ENCODE results near the gene PRRC1. TPM values are rescaled to one million over a fixed set of nuclear protein-coding genes. Genes with fewer than 3 reads are reported as not detected.

The PRRC1 gene
- total and polyA plus RNA-seq, 2 donors from 2014 or later, result 19.8 to 55.8 TPM

DNA sequence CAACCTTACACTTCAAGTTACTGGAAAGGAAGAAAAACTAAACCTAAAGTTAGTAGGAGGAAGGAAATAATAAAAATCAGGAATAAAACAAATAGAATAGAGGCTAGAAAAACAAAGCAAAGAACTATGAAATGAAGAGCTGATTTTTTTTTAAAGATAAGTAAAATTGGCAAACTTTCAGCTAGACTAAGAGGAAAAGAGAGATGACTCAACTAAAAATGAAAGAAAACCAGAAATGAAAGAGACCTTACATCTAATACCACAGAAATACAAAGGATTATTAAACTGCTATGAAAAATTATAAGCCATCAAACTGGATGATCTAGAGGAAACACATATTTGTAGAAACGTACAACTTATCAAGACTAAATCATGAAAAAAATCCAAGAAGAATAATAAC lies 60.0 kb downstream of the PRRC1 start:
- FAIRE-seq (no peak), DNase-seq (no peak)
- no peaks in the 10 kb centered on the region for H3K4me1 ChIP-seq (ENCODE audit: control insufficient read depth in 2 of 3, insufficient read depth in 2 of 3, low read depth in 1 of 3, low read length in 3 of 3)
- no peak overlapping the region for H3K4me3 ChIP-seq (ENCODE audit: low read length in 3 of 3)
- TF ChIP-seq, protein P1, sequence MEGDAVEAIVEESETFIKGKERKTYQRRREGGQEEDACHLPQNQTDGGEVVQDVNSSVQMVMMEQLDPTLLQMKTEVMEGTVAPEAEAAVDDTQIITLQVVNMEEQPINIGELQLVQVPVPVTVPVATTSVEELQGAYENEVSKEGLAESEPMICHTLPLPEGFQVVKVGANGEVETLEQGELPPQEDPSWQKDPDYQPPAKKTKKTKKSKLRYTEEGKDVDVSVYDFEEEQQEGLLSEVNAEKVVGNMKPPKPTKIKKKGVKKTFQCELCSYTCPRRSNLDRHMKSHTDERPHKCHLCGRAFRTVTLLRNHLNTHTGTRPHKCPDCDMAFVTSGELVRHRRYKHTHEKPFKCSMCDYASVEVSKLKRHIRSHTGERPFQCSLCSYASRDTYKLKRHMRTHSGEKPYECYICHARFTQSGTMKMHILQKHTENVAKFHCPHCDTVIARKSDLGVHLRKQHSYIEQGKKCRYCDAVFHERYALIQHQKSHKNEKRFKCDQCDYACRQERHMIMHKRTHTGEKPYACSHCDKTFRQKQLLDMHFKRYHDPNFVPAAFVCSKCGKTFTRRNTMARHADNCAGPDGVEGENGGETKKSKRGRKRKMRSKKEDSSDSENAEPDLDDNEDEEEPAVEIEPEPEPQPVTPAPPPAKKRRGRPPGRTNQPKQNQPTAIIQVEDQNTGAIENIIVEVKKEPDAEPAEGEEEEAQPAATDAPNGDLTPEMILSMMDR (IDR thresholded peaks at IDR 0.05; ENCODE audit: borderline replicate concordance, extremely low read depth, insufficient read depth), result no peak
- no peak overlapping the region for H3K9ac ChIP-seq (ENCODE audit: low read length in 3 of 3)
- intact Hi-C loops (cut with DNase I), result no loop called here
- no peaks in the 10 kb centered on the region for H3K27me3 ChIP-seq (ENCODE audit: control insufficient read depth, insufficient read depth, low read length)
- H3K36me3 ChIP-seq (ENCODE audit: control insufficient read depth in 2 of 3, insufficient read depth in 3 of 3, low read length in 3 of 3), result no peaks in the 10 kb centered on the region
- peaks cover 0 to 4% (median 0%) of the 10 kb centered on the region in 3 donors for H3K9me3 ChIP-seq (ENCODE audit: control insufficient read depth in 2 of 3, insufficient read depth in 1 of 3, low read length in 3 of 3)
- no peak overlapping the region for H3K27ac ChIP-seq (ENCODE audit: low read depth in 2 of 2, low read length in 2 of 2)

DNA sequence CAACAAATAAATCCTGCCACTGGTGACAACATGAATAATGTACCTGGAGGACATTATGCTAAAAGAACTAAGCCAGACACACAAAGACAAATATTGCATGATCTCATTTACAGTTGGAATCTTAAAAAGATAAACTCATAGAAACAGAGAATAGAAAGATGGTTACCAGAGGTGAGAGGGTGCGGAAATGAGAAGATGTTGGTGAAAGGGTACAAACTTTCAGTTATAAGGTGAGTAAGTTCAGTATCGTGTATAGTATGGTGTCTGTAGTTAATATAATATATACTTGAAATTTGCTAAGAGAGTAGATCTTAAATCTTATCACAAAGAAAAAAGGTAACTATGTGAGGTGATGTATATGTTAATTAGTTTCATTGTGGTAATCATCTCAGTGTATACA lies 63.3 kb downstream of the PRRC1 start:
- Histone ChIP-seq H3K4me3 (ENCODE audit: low read length in 3 of 3) (no peak overlapping the region), H3K27ac (ENCODE audit: low read depth in 2 of 2, low read length in 2 of 2) (no peak overlapping the region), H3K27me3 (ENCODE audit: control insufficient read depth, insufficient read depth, low read length) (no peaks in the 10 kb centered on the region), H3K9me3 (ENCODE audit: control insufficient read depth in 2 of 3, insufficient read depth in 1 of 3, low read length in 3 of 3) (no peaks in the 10 kb centered on the region), H3K9ac (ENCODE audit: low read length in 3 of 3) (no peak overlapping the region), H3K36me3 (ENCODE audit: control insufficient read depth in 2 of 3, insufficient read depth in 3 of 3, low read length in 3 of 3) (no peaks in the 10 kb centered on the region), H3K4me1 (ENCODE audit: control insufficient read depth in 2 of 3, insufficient read depth in 2 of 3, low read depth in 1 of 3, low read length in 3 of 3) (no peaks in the 10 kb centered on the region)
- FAIRE-seq (no peak), DNase-seq (no peak)
- intact Hi-C loops (cut with DNase I), result no loop called here
- TF ChIP-seq, protein P1 (IDR thresholded peaks at IDR 0.05; ENCODE audit: borderline replicate concordance, extremely low read depth, insufficient read depth), result no peak

DNA sequence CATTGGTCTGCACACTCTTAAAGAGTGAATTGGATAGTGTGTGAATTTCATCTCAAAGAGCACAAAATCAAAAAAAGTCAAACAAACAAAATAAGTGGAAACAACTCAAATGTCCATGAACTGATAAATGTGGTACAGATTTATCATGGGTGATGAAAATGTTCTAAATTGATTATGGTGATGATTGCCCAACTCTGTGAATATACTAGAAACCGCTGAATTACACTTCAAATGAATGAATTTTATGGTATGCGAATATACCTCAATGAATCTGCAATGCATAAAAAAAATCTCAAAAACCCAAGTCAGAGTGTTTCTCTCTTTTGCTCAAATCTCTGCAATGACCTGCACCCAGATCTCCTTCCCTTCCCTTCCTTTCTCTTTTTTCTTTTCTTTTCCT lies 64.0 kb downstream of the PRRC1 start:
- H3K36me3 ChIP-seq (ENCODE audit: control insufficient read depth in 2 of 3, insufficient read depth in 3 of 3, low read length in 3 of 3), result no peaks in the 10 kb centered on the region
- TF ChIP-seq, protein P1 (IDR thresholded peaks at IDR 0.05; ENCODE audit: borderline replicate concordance, extremely low read depth, insufficient read depth), result no peak
- FAIRE-seq (no peak), DNase-seq (no peak)
- no peak overlapping the region for H3K4me3 ChIP-seq (ENCODE audit: low read length in 3 of 3)
- no peak overlapping the region for H3K27ac ChIP-seq (ENCODE audit: low read depth in 2 of 2, low read length in 2 of 2)
- H3K9me3 ChIP-seq (ENCODE audit: control insufficient read depth in 2 of 3, insufficient read depth in 1 of 3, low read length in 3 of 3), result no peaks in the 10 kb centered on the region
- intact Hi-C loops (cut with DNase I), result no loop called here
- H3K4me1 ChIP-seq (ENCODE audit: control insufficient read depth in 2 of 3, insufficient read depth in 2 of 3, low read depth in 1 of 3, low read length in 3 of 3), result no peaks in the 10 kb centered on the region
- H3K9ac ChIP-seq (ENCODE audit: low read length in 3 of 3), result no peak overlapping the region
- no peaks in the 10 kb centered on the region for H3K27me3 ChIP-seq (ENCODE audit: control insufficient read depth, insufficient read depth, low read length)

DNA sequence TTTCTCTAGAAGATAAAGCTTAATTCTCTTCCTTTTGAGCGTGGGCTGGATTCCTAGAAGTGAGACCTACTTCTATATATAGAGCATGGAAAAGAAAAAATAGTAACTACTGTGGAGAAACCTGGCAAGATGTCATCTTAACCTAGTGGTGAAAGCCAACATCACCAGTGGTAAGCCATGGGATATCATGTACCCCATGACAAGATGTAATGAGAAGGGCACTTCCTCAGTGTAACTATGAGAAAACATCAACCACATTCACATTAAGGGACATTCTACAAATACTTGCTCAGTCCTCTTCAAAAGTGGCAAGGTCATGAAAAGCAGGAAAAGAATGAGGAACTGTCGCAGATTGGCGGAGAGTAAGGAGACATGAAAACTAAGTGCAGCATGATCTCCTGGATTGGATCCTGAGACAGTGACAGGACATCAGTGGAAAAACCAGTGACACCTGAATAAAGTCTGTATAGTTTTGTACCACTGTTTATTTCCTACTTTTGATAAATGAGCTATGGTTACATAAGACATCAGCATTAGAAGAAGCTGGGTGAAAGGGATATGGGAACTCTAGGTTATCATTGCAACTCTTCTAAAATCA lies 65.4 kb downstream of the PRRC1 start:
- no peak overlapping the region for H3K27ac ChIP-seq (ENCODE audit: low read depth in 2 of 2, low read length in 2 of 2)
- TF ChIP-seq, protein P1 (IDR thresholded peaks at IDR 0.05; ENCODE audit: borderline replicate concordance, extremely low read depth, insufficient read depth), result no peak
- no peak overlapping the region for H3K4me3 ChIP-seq (ENCODE audit: low read length in 3 of 3)
- FAIRE-seq, result no peak
- no peaks in the 10 kb centered on the region for H3K36me3 ChIP-seq (ENCODE audit: control insufficient read depth in 2 of 3, insufficient read depth in 3 of 3, low read length in 3 of 3)
- DNase-seq, result no peak
- H3K9ac ChIP-seq (ENCODE audit: low read length in 3 of 3), result no peak overlapping the region
- H3K27me3 ChIP-seq (ENCODE audit: control insufficient read depth, insufficient read depth, low read length), result no peaks in the 10 kb centered on the region
- no peaks in the 10 kb centered on the region for H3K4me1 ChIP-seq (ENCODE audit: control insufficient read depth in 2 of 3, insufficient read depth in 2 of 3, low read depth in 1 of 3, low read length in 3 of 3)
- H3K9me3 ChIP-seq (ENCODE audit: control insufficient read depth in 2 of 3, insufficient read depth in 1 of 3, low read length in 3 of 3), result no peaks in the 10 kb centered on the region
- intact Hi-C loops (cut with DNase I), result no loop called here
